CD4-positive, alpha-beta T cell treated with Interleukin-12 subunit alpha and Interleukin-12 subunit beta, for 1 hour (primary cell): ENCODE data around the gene SARNP.
A peak's percentile ranks its signal among the peaks of the same experiment; 100 is the strongest.

Source experiments
- DNase-seq: peaks from one replicate; pipeline ENCODE4 v3.0.0-alpha.2; 2020

Gene SARNP

DNA sequence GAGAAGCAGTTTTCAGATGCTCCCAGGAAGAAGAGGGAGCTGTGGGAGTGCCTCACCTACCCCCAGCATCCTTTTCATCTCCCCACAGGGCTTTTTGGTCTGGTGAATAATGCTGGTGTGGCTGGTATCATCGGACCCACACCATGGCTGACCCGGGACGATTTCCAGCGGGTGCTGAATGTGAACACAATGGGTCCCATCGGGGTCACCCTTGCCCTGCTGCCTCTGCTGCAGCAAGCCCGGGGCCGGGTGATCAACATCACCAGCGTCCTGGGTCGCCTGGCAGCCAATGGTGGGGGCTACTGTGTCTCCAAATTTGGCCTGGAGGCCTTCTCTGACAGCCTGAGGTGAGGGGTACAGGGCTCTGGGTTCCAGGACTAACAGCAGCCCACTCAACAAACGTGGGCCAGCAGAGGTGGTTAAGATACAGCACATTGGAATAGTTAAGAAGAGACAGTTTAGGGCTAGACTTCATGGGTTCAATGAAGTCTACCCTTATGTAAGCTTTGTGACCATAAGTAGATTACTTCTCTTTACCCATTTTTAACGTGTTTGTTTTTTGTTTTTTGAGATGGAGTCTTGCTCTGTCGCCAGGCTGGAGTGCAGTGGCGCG is 95.8 kb downstream of the SARNP start:
- no peak for DNase-seq

DNA sequence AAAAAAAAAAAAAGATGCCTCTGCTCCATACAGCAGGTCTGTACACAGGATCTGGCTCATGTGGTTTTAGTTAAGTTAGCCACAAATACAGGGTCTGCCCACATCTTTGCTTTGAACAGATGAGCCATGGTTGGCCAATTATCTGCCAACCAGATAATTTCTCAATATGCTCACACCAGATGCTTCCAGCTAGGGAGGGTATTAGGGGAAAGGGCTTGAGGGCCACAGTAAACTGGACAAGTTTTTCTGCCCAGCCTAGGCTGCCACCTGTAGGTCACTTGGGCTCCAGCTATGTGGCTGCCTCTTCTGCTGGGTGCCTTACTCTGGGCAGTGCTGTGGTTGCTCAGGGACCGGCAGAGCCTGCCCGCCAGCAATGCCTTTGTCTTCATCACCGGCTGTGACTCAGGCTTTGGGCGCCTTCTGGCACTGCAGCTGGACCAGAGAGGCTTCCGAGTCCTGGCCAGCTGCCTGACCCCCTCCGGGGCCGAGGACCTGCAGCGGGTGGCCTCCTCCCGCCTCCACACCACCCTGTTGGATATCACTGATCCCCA is 96.6 kb downstream of the SARNP start:
- no peak for DNase-seq

DNA sequence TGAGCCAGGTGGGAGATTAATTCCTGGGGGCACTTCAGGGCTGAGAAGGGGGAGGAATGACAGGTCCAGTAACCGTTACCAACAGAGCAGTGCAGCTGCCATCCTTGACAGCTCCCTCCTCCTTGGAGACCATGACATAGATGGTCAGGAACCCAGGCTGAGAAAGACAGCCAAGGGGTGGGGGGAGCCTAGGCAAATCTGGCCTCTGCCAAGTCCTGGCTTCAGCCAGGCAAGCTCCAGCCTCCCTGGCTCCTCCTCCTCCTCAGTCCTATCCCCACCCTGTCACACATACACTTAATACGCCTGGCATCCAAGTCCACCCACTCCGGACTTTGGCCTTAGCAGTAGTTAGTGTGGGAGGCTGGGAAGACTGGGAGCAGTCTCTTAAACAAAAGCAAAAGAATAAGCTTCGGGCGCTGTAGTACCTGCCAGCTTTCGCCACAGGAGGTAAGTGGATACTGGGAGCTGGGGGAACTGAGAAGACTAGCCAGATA is 97.4 kb downstream of the SARNP start, which contains the start of gene RDH5:
TSS of gene RDH5 (plus strand) at position 323 of the 494 bp plus-strand sequence. CDS start 792 bp downstream, outside the sequence.
- DNase-seq, result no peak

DNA sequence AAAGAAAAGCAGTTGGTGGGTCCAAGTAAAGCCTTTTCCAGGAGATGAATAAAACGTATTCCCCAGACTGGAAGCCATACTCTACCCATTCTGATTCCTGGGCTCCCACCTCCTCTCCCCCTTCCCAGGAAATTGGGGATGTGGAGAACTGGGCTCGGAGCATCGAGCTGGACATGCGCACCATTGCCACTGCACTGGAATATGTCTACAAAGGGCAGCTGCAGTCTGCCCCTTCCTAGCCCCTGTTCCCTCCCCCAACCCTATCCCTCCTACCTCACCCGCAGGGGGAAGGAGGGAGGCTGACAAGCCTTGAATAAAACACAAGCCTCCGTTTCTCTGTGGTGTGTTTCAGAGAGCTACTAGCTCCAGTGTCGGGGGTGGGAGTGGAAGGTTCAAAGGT is 98.2 kb downstream of the SARNP start:
- DNase-seq, result no peak

DNA sequence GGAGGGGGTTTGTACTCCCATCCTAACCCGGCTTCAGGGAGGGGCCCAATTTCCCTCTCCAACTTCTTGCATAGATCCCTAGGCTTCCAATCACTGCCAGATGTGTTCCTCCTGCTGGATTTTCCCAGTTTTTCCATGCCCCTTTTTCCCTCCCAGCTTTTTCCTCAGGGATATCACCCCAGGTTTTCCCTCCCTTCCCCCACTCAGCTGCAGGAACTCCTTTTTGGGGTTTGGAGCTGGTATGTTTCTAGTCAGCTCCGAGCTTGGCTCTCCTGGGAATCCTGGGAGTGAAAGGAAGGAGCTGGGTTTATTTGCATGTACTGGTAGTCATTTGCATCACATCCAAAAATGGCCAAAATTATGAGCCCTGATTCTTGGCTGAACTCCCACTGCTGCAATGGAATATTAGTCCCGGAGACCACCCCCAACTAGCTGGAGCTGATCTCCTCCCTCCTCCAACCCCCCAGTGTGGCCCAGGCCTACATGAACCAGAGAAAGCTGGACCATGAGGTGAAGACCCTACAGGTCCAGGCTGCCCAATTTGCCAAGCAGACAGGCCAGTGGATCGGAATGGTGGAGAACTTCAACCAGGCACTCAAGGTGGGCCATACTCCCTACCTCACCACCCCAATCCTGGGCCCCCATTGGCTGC is 98.8 kb downstream of the SARNP start:
- DNase-seq, result no peak

DNA sequence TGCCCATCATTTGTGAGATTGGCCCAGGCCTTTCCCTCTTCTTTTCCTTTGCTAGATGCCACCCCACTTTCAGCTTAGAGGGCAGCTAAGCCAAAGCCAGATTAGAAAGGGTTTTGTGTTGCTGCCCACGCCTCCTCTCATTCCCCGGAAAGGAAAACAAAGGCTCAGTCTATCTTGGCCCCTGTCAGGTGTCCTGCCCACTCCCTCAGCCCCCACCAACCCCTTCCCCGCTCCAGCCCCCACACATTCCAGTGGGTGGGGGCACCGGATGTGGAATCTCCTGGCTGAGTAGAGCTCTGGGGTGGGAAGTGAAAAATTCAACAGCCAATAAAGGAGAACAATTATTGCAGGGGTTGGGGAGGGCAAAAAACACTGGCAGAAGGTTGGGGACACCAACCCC is 99.5 kb downstream of the SARNP start:
- DNase-seq, result no peak

DNA sequence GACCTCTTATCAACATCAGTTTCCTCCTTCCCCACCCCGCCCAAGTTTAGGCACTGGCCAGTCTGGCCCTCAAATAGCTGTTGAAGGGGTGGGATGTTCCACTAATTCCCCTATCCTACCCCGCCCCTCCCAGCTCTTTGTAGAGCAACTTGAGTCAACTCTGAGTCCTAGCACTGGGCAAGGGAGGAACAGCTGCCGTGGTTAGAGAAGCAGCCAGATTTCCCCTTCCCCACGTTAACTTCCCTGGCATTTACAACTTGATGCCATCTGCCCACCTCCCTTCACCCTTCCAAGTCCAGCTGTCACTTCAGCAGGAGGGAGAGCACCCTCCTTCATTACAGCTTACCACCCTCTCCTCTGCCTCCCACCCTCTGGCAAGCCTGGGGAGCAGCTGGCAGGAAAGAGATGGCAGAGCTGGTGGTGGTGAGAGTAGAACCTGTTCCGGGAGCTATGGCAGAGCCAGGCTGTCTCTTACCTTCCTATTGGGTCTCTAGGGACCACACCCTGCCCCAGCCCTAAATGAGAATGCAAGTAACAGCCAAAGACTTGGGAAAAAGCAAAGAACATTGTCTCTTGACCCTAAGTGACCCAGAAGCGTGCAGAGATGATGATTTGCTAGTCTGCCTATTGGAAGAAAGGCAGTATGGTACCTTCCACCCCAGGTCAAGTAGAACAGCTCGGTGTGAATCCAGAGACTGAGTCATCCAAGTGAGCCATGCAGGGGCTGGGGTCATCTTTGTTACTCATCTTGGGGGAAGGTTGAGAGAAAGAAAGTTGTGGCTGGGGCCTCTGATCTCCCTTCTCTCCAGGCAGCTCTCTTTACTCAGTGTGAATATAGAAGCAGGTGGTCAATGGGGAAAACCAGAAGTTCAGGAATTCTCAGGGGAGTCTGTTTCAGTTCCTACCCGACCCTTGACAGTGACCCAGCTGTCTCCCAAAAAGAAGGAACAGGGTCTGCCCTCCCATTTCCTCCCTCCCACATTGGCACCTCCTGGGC is 100.2 kb downstream of the SARNP start:
- DNase-seq, result no peak

DNA sequence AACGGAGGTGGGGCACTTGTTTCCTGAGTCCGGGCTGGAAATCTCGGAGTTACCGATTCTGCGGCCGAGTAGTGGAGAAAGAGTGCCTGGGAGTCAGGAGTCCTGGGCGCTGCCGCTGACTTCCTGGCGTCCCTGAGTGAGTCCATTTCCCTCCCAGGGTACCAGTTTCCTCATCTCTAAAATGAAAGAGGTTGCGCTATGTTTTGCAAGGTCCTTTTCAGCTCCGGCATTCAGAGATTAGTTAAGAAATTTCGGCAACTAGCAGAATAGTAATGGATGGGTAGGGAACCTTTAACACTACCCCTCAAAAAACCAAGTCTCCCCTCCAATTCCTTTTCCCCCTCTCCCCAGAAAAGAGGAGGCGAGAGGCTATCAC is 101.0 kb downstream of the SARNP start:
- DNase-seq, result no peak

DNA sequence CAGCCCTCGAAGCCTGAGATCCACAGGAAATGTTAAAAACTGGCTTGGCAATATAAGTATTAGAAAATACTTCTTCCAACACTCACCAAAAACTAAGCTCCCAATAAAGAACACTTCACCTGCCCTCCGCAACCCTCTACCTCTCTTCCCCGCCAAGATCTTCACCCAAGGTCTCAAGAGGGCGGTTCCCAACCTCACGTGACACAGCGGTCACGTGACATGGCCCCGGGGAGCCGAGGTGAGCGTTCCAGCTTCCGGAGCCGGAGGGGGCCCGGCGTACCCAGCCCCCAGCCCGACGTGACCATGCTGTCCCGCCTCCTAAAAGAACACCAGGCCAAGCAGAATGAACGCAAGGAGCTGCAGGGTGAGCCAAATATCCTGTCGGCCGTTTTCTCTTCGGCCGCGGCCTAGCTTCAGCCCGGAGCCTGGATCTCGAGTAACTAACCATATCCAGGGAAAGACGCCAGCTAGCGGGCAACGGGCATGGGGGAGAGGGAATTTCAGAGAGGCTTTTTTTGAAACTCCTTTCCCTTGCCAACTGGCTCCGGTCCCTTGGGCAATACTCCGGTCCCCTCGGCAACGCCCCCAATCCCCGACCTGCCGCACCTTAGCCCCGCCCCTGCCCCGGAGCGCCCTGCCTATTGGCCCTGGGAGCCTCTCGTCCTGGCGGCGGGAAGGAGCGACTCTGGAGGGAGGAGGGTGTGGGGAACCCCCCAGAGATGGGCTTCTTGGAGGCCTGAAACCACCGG is 101.5 kb downstream of the SARNP start, which contains the start of gene BLOC1S1:
TSS of gene BLOC1S1 (plus strand) at position 214 of the 749 bp plus-strand sequence. CDS start at position 220, 6 bp downstream.
- DNase-seq, result peak; percentile 91

DNA sequence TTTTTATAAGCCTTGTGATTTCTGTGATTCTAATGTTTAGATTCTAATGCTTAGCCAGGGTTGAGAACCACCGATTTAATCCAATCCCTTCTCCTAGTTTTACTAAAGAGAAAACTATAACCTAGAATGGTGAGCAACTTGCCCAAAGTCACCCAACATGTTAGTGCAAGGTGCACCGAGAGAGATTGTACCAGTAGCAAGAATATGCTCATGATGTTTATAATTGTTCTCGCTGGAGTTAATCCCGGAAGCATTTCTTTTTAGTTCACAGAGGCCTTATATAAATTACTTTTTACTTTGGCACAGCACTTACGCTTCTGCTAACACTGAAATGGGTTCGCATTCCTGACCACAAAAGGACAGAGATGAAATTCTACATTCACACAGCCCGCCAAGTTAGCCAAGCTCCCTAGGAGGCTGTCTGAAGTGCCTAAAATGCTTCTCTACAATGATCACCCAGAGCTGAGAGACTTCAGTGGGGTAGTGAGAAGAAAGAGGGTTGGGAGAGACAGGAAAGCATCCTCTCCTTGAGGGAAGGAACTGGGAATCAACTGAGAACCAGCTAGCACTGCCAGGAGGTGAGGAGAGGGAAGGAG is 102.3 kb downstream of the SARNP start:
- no peak for DNase-seq

DNA sequence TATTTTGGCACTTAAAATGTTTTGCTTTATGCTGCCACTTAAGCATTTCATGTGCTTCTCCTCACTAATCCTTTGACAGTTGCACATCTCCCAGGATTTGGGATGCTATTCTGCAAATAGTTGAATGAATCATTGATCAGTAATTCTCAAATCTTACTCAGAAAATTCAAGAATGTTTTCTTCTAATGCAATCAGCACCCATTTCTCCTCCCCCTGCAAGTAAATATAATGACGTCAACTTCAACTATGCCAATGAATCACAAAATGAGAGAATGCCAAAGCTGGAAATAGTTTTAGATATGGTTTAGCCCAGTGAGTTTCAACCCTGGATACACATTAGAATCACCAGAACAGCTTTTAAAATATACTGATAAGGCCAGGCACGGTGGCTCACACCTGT is 103.8 kb downstream of the SARNP start:
- no peak for DNase-seq

DNA sequence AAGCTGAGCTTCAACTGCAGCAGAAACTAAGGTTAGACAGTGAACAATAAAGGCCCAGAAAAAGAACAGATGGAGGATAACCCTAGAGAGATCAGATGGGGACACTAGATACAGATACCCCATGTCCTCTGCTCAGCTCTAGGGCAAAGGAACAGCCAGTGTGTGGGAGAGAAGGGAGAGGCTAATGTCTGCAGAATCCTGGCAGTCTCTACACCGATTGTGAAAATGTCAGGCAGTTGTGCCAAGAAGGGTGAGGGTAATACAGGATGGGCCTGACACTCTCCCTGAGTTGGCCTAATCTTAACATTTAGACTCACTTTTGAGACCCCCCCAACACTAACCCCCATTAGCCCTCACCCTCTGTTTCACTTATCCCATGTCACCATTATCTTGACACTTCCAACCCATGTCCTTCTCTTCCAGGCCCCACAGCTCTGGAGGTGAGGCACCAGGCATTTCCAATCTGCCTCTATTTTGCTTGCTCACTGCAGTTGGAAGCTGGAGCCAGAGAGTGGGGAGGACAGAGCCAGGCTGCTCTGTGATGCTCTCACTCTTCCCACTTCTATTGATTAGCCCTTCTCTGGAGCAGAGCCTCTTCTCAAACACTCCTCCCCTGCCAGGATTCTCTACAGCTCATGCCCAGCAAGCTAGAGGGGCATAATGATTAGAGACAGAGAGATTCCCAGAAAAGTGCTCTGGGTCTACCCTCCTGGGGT is 104.7 kb downstream of the SARNP start:
- DNase-seq, result no peak

DNA sequence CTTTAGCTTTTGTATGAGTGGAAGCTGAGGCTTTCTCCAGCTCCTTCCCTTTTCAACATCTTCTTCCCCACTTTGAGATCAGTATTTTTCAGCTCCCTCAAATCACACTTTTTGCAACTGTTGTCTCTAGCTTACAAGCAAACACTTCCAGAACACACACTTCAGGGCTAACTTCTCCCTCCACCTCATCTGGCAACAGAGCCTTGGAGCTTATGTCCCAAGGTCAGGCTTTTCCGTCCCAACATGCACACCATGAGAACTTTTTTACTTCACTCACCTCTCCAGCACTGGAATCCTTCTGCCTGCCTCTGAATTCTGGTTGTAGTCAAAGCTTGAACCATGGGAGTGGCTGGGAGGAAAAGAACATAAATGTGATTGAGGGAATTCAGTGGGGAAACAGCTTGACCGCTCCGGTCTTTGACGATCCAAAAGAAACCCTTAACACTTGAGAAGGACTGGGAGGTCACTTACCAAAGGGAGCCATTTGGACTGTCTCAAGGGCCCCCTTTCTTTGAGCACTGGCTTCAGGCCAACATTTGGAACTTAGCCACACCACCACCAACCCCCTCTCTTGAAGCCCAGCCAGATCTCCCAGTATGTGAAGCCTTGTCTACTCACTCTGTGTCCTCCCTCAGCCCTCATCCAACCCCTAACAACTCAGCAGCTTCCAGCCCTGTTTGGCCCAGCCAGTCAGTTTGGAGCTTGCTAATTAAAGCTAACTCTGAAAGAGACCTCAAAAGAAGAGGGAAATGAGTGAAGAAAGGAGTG is 105.6 kb downstream of the SARNP start:
- no peak for DNase-seq

DNA sequence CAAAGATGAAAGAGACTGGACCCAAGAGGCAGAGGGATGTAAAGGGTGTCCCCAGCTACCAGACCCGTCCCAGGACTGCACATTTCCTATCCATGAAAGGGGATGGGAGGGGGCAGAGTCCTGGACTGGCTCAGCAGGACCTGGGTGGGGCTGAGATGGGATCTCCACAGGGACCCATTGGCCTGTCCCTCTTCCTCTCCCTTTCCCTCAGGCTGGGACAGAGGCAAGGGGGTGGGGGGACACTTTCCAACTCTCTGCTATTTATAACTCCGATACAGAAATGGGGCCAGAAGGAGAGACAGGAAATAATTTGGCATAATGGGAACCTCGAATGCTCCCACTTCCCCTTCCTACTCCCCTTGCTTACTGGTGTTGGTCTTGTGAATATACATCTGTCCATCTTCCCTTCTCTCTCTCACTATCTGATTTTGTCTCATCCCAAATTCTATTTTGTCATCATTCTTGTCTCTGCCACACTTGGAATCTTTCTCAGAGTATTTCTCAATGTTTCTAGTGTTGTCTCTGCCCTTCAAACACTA is 108.8 kb downstream of the SARNP start:
- DNase-seq, result no peak

DNA sequence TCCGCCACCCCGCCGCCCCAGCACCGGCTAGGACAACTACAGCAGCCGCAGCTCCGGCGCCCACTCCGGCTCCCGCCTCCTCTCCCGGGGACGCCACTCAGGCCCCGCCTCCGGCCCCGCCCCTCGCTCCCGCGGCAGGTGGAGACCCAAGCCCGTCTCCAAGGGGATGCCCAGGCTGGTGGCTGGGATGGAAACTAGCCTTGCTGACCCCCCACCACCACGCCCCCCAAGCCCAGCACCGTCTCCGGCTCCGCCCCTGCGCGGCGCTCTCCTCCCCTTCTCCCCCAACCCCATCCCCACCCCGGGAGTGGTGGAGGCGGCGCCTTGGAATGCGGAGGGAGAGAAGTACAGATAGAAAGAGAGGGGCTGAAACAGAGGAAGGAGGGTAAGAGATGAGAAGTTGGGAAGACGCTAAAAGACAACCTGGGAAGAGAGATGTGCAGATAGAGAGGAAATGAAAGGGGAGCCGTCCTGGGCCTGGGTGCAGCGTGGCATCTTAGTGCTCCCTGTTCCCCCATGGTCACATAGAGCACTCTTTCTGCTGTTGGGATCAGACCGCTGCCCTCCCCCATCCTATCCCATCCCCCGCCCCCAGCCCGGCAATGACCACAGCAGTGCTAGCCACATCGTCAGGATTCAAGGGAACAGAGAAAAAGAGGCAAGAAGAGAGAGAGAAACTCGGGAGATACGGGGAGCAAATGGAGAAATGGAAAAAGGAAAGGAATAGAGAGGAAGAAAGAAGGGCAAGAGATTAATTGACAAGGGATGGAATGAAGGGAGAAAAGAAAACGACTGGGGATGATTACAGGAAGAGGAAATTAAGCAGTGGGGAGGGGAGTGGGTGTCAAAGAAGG is 109.5 kb downstream of the SARNP start, which contains the start of gene ITGA7:
TSS of gene ITGA7 (minus strand) at position 64 of the 854 bp plus-strand sequence. CDS start 222 bp downstream, outside the sequence.
- peak; percentile 65 for DNase-seq
